GM20000 (cell line): ENCODE data around the gene ABCC8.

ENCODE experiments used
- DNase-seq: peaks from one replicate; pipeline ENCODE4 v3.0.0; 2012; ENCODE audit warnings: low spot score
- TF ChIP-seq, protein P1 (sequence below): IDR thresholded peaks from 2 replicates; pipeline ENCODE4 v1.5.1; 2012; ENCODE audit warnings: mild to moderate bottlenecking, control low read depth; ENCODE audit errors: extremely low read depth, missing control alignments

Gene ABCC8

DNA sequence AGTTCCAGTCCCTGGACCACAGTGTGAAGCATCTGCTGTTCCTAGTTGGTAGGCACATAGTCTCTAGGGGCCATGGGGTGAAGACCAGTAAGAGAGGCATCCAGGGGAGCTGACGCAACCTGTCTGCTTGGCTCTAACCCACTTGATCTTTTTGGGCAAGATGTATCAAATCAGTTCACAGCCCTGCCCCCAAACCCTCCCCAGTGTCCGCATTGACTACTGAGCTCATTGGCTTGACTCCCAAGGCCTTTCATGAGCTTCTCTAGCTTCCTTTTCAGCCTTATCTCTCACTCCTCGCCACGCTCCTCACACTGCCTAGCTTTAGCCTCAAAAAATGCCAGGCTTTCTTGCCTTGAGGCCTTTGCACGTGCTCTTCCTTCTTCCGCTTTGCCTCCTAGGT lies 29.7 kb upstream of the ABCC8 start:
- TF ChIP-seq, protein P1, sequence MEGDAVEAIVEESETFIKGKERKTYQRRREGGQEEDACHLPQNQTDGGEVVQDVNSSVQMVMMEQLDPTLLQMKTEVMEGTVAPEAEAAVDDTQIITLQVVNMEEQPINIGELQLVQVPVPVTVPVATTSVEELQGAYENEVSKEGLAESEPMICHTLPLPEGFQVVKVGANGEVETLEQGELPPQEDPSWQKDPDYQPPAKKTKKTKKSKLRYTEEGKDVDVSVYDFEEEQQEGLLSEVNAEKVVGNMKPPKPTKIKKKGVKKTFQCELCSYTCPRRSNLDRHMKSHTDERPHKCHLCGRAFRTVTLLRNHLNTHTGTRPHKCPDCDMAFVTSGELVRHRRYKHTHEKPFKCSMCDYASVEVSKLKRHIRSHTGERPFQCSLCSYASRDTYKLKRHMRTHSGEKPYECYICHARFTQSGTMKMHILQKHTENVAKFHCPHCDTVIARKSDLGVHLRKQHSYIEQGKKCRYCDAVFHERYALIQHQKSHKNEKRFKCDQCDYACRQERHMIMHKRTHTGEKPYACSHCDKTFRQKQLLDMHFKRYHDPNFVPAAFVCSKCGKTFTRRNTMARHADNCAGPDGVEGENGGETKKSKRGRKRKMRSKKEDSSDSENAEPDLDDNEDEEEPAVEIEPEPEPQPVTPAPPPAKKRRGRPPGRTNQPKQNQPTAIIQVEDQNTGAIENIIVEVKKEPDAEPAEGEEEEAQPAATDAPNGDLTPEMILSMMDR: no peak
- no peak for DNase-seq

DNA sequence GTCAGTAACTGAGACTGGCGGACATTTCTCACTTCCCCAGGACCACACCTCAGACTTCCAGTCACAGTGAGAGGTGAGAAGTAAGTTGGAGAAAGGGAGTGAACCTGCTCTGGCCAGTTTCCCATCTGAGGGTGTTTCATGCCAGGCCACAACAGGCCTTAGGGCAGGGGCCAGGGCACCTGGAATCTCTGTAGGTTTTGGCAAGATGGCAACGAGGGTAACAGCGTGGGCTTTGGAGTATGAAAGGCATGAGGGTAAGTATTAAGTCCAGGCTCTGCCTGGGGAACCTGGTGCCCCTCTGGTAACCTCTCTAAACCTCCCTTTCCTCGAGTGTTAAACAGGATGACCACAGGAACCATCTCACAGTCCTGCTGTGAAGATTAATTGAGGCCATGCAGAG lies 28.5 kb upstream of the ABCC8 start:
- TF ChIP-seq, protein P1: no peak
- no peak for DNase-seq

DNA sequence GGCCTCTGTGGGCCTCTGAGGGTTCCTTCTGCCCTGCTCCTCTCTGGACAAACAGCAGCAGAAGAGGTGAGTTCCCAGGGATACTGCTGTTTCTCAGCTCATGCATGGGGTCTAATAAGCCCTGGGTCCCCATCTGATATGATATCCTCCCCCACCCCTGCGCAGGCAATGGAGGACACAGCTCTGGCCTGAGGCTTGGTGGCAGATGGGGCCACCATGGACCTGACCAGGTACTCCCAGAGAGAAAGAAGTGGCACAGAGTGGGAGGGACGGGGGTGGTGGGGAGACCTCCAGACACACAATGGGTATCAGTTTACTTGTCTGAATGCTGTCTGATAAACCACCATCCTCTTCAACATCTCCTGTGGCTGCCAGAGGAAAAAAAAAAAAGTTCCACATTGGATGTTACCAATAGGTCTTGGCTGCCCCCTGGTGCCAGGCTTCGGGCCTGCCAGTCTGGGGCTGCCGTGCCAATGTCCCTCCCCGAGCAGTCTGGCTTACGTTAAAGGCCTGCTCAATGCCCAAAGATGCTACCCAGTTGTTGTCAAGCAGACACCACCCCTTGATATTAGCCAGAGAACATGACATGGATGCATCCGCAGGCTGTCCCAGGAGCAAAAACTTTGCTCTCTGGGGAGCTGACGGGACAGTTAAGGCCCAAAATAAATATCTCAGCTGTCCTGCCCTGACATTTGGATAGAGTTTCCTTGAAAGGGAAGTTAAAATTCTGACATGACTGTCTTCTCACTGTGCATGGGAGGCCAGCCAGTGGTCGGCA lies 27.9 kb upstream of the ABCC8 start:
- DNase-seq: peak; percentile 75
- TF ChIP-seq, protein P1: peak; percentile 86

DNA sequence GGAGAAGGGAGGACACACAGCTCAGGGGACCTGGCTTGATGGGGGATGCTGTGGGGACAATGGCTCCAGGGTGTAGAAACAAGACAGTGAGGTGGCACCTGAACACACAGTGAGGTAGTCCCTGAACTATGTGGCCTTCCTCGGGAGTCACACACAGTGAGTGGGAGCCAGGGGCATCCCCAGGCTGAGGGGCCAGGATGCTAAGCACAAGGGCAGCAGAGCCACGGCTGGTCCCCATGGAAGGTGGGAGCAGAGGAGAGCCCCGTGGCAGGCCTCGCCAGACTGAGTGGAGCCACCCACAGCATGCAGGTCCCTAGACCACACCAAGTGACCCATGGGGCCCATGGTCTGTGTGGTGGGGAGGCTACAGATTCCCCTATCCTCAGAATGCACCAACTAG lies 26.0 kb upstream of the ABCC8 start:
- no peak for DNase-seq
- TF ChIP-seq, protein P1: no peak

DNA sequence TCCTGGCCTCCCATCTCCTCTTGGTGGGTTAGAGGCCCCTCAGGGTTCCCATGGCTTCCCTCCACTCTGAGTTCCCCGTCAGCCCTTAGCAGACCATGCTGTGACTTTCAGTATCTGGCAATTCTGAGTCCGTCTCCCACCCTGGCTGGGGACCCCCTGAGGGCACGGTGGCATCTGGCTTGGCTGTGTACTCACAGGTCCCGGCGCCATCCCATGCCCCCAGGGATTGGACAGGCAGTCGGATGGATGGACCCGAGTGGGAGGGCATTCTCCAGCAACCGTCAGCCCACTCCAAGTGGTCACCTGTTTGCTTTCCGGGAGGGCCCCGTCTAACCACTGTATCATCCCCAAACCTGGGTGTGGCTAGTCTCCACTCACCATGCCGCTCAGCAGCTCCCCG lies 24.0 kb upstream of the ABCC8 start:
- TF ChIP-seq, protein P1: no peak
- no peak for DNase-seq

DNA sequence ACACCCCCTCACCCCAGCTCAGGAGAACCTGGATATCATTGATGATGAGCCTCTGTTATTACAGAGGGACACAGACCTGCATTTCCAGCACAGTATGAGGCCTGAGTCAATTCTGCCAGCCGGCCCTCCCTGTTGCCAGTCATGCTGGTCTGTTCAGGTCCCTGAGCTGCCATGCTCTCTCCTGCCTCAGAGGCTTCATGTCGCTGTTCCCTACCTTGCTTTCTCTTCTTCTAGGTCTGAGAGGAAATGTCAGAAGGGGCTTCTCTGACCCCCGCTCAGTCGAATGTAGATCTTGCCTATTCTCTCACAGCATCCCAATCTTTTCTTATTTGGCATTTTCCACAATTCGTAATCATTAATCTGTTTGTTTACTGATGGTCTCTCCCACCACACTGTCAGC lies 21.8 kb upstream of the ABCC8 start:
- TF ChIP-seq, protein P1: no peak
- DNase-seq: no peak

DNA sequence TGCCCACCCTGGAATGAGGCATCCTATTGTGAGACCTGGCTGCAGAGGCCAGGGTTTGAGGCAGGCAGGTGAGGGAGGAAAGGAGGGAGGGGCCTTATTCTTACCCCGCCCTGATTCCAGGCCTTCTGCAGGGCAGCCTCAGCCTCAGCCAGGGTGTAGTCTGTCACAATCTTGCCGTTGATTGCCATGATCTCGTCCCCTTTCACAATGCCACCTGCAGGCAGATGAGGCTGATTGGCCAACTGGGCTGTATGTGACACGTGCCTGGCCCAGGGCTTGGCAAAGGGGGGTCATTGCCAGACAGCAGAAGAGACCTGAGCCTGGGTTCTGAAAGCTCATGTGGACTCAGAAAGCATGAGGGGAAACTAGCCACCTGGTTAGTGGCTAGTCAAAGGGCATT lies 21.4 kb upstream of the ABCC8 start:
- TF ChIP-seq, protein P1: no peak
- DNase-seq: no peak
